Tibial nerve (tissue), 4 donors: ENCODE data around the gene AKAP9. TPM values are rescaled to one million over a fixed set of nuclear protein-coding genes. Genes with fewer than 3 reads are reported as not detected.
"Not testable (repeated sequence)": the region's sequence is repeated elsewhere in the genome, so short reads cannot be mapped to it uniquely, and the experiment has no call there.

Source experiments
- DNase-seq, 2 donors: peaks; one replicate each; pipeline ENCODE4 v3.0.0-alpha.2; 2019; ENCODE audit warnings: low spot score in 2 of 2
- H3K27ac ChIP-seq, 4 donors: fragments of 200-600 bp; sonication (generic) in 3 of 4; one replicate each; pipeline ENCODE4 v1.5.1; 2017 to 2019; ENCODE audit warnings: mild to moderate bottlenecking in 1 of 4
- H3K27me3 ChIP-seq, 2 donors: fragments of 200-600 bp; sonication (generic) in 1 of 2; one replicate each; pipeline versions ENCODE4 v1.5.1 to v1.6.0; 2017 to 2019
- H3K36me3 ChIP-seq, 3 donors: fragments of 200-600 bp; sonication (generic); one replicate each; pipeline ENCODE4 v1.5.1; 2018 to 2019
- H3K4me1 ChIP-seq, 4 donors: fragments of 200-600 bp; sonication (generic) in 3 of 4; one replicate each; pipeline ENCODE4 v1.5.1; 2017 to 2019
- H3K4me3 ChIP-seq, 4 donors: fragments of 200-600 bp; sonication (generic) in 3 of 4; one replicate each; pipeline ENCODE4 v1.5.1; 2017 to 2019; ENCODE audit warnings: mild to moderate bottlenecking in 1 of 4, moderate library complexity in 1 of 4
- H3K9me3 ChIP-seq, 4 donors: fragments of 200-600 bp; sonication (generic) in 3 of 4; one replicate each; pipeline ENCODE4 v1.5.1; 2017 to 2019
- EP300 ChIP-seq, 2 donors: sonication (generic); formaldehyde crosslinking; IDR thresholded peaks; one replicate each; pipeline ENCODE4 v1.6.1; 2017; ENCODE audit warnings: antibody characterized with exemption in 2 of 2, mild to moderate bottlenecking in 1 of 2
- POLR2A ChIP-seq, 2 donors: fragments of 450-650 bp; IDR thresholded peaks; one replicate each; pipeline ENCODE4 v1.6.1; 2017; ENCODE audit warnings: antibody characterized with exemption in 2 of 2, mild to moderate bottlenecking in 2 of 2, moderate library complexity in 2 of 2
- WGBS, 2 donors: methylation state at CpG; one replicate each; pipeline ENCODE4 v1.1.5; 2018; 5-methylcytosine and 5-hydroxymethylcytosine counted together
- total RNA-seq, 4 donors: library from RNA; depleted of rRNA; stranded (reverse); fragments of >200 nt; gene quantifications; one replicate each; pipeline ENCODE4 v1.1.0, GENCODE V29; 2016
- TF ChIP-seq, protein P1 (sequence below), 5 experiments: fragments of 200-600 bp in 3 of 5; fragments of 450-650 bp in 2 of 5; sonication (generic) in 3 of 5; IDR thresholded peaks; one replicate each; pipeline ENCODE4 v1.5.1; 2016 to 2019; ENCODE audit warnings: antibody characterized with exemption in 5 of 5, mild to moderate bottlenecking in 3 of 5, moderate library complexity in 2 of 5

The AKAP9 gene
- total RNA-seq, 4 donors from 2014 or later, result 62.8 to 77.8 (median 73.0) TPM

DNA sequence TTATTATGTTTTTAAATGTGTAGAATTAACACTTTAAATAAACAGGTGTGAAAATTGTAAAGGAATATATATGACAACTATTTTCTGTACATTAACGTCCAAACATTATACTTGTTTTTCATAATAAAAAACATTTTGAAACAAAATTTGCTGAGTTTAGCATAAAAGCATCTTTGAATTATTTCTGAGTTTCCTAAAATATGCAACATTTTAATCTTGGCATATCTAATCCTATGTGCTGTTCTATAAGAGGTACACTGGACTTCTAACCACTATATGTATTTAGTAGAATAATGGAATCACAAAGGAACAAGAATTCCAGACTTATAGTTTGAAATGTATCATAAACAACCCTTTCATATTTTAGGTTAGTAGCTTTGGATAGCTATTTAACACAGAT is 16.6 kb downstream of the AKAP9 start:
- H3K27ac ChIP-seq, result no peak overlapping the region
- H3K4me3 ChIP-seq, result no peak overlapping the region
- TF ChIP-seq POLR2A (IDR thresholded peaks at IDR 0.05) (no peak), EP300 (IDR thresholded peaks at IDR 0.05) (no peak)
- TF ChIP-seq, protein P1, sequence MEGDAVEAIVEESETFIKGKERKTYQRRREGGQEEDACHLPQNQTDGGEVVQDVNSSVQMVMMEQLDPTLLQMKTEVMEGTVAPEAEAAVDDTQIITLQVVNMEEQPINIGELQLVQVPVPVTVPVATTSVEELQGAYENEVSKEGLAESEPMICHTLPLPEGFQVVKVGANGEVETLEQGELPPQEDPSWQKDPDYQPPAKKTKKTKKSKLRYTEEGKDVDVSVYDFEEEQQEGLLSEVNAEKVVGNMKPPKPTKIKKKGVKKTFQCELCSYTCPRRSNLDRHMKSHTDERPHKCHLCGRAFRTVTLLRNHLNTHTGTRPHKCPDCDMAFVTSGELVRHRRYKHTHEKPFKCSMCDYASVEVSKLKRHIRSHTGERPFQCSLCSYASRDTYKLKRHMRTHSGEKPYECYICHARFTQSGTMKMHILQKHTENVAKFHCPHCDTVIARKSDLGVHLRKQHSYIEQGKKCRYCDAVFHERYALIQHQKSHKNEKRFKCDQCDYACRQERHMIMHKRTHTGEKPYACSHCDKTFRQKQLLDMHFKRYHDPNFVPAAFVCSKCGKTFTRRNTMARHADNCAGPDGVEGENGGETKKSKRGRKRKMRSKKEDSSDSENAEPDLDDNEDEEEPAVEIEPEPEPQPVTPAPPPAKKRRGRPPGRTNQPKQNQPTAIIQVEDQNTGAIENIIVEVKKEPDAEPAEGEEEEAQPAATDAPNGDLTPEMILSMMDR (IDR thresholded peaks at IDR 0.05), result no peak
- H3K9me3 ChIP-seq, result no peaks in the 10 kb centered on the region
- H3K27me3 ChIP-seq, result no peaks in the 10 kb centered on the region
- H3K36me3 ChIP-seq, result no peaks in the 10 kb centered on the region
- WGBS, 2 donors, result 93 to 94% methylated on average over 1 of the region's 1 CpG
- H3K4me1 ChIP-seq, result peaks cover 0 to 23% (median 4%) of the 10 kb centered on the region in 4 donors
- no peak for DNase-seq

DNA sequence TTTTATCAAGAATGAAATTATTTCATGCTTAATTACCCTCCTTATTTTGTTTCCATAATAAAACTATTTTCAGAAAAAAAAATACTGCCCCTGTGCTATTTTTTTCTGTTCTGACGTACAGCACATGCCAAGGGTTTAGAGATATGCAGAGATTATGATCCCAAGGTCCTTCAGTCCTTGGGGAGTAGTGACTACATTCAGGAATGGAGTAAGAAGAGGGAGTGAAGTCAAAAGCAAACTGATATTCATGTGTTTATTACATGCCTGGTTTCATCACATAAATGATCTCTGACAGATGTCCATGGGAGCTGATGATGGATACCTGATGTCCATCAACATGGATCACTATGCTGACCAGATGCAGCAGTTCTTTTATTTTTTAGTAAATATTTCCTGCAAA is 17.2 kb downstream of the AKAP9 start:
- Histone ChIP-seq H3K27ac (no peak overlapping the region), H3K9me3 (no peaks in the 10 kb centered on the region), H3K4me3 (no peak overlapping the region), H3K4me1 (peaks cover 0 to 19% (median 2%) of the 10 kb centered on the region in 4 donors), H3K27me3 (no peaks in the 10 kb centered on the region), H3K36me3 (no peaks in the 10 kb centered on the region)
- TF ChIP-seq EP300 (IDR thresholded peaks at IDR 0.05), result no peak
- 53 to 62% methylated on average over 1 of the region's 1 CpG for WGBS, 2 donors
- DNase-seq, result no peak

DNA sequence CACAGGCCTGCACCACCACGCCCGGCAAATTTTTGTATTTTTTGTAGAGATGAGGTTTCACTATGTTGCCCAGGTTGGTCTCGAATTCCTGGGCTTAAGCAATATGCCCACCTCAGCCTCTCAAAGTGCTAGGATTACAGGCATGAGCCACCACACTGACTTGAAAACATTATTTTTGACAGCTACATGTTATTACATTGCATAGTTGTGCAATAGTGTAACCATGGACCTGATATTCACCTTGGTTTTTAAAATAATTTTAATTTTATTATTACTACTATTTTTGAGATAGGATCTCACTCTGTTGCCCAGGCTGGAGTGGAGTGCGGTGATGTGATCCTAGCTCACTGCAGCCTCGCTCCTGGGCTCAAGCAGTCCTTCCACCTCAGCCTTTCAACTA is 18.4 kb downstream of the AKAP9 start:
- TF ChIP-seq, protein P1 (IDR thresholded peaks at IDR 0.05), result no peak
- TF ChIP-seq EP300 (IDR thresholded peaks at IDR 0.05) (no peak), POLR2A (IDR thresholded peaks at IDR 0.05) (no peak)
- DNase-seq, result no peak
- no peaks in the 10 kb centered on the region for H3K27me3 ChIP-seq
- H3K4me1 ChIP-seq, result peaks cover 0 to 16% (median 2%) of the 10 kb centered on the region in 4 donors
- no peak overlapping the region for H3K4me3 ChIP-seq
- WGBS, 2 donors, result 56 to 77% methylated on average over 5 of the region's 5 CpGs
- H3K9me3 ChIP-seq, result no peaks in the 10 kb centered on the region
- H3K36me3 ChIP-seq, result no peaks in the 10 kb centered on the region
- no peak overlapping the region for H3K27ac ChIP-seq

DNA sequence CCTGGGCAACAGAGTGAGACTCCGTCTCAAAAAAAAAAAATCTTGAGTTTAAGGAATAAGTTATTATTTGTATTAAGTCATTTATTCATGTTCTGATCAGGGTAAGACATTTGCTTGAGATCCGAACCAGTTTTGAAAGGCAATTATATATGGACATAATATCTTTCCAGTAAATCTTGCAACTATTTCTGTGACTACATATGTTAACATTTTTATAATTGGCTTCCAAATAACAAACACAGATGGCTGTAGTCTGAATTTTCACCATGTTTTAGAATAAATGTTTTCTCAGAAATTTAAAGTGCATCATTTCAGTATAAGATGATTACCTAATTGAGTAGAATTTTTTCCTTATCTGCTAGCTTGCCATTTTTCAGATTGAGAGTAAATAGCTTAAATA is 21.2 kb downstream of the AKAP9 start:
- 99 to 100% methylated on average over 2 of the region's 2 CpGs for WGBS, 2 donors
- no peak for DNase-seq

DNA sequence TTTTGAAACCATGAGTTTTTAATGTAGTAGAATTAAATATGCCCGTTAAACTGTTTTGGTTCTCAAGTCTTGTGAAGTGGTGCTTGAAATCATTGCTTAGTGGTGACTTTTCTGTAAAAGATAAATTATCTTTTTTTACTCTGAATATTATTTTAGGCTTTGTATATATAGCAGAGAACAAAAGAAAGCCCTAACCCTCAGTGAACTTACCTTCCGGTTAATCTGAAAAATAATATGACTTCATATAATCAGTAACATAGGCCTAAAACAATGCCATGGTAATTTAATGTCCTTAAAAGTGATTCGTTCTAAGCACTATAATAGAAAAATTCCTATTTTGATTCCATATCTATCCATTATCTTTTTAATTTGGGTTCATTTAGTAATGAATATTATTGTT is 21.8 kb downstream of the AKAP9 start:
- 89 to 91% methylated on average over 3 of the region's 3 CpGs for WGBS, 2 donors

More for the DNA sequence above, 21.2 kb downstream of the AKAP9 start:
- no peak overlapping the region for H3K4me3 ChIP-seq
- H3K9me3 ChIP-seq, result no peaks in the 10 kb centered on the region
- no peaks in the 10 kb centered on the region for H3K27me3 ChIP-seq
- peaks cover 0 to 16% (median 2%) of the 10 kb centered on the region in 4 donors for H3K4me1 ChIP-seq
- H3K36me3 ChIP-seq, result no peaks in the 10 kb centered on the region
- TF ChIP-seq, protein P1 (IDR thresholded peaks at IDR 0.05), result no peak
- no peak for TF ChIP-seq EP300 (IDR thresholded peaks at IDR 0.05)
- TF ChIP-seq POLR2A (IDR thresholded peaks at IDR 0.05), result no peak
- H3K27ac ChIP-seq, result no peak overlapping the region

DNA sequence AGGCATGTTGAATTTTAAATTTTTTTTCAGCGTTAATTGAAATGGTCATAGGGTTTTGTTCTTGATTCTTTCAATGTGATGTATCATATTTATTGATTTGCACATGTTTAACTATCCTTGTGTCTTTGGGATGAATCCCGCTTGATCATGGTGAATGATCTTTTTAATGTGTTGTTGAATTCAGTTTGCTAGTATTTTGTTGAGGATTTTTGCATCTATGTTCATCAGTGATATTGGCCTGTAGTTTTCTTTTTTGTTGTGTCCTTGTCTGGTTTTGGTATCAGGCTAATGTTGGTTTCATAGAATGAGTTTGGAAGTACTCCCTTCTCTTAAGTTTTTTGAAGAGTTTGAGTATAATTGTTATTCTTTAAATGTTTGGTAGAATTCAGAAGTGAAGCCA is 26.9 kb downstream of the AKAP9 start:
- not testable (repeated sequence) for H3K27me3 ChIP-seq
- WGBS, 2 donors, result 97% methylated on average over 2 of the region's 2 CpGs

More for the DNA sequence above, 21.8 kb downstream of the AKAP9 start:
- H3K27me3 ChIP-seq, result no peaks in the 10 kb centered on the region
- no peak for DNase-seq
- H3K36me3 ChIP-seq, result no peaks in the 10 kb centered on the region
- H3K9me3 ChIP-seq, result no peaks in the 10 kb centered on the region
- H3K27ac ChIP-seq, result no peak overlapping the region
- H3K4me3 ChIP-seq, result no peak overlapping the region
- TF ChIP-seq, protein P1 (IDR thresholded peaks at IDR 0.05), result no peak
- TF ChIP-seq POLR2A (IDR thresholded peaks at IDR 0.05) (no peak), EP300 (IDR thresholded peaks at IDR 0.05) (no peak)
- peaks cover 0 to 16% (median 2%) of the 10 kb centered on the region in 4 donors for H3K4me1 ChIP-seq

More for the DNA sequence above, 26.9 kb downstream of the AKAP9 start:
- not testable (repeated sequence) for H3K27ac ChIP-seq, H3K36me3 ChIP-seq, DNase-seq, H3K4me3 ChIP-seq, H3K9me3 ChIP-seq, H3K4me1 ChIP-seq
